ENCODE results near the gene OSBPL3.

Gene OSBPL3

DNA sequence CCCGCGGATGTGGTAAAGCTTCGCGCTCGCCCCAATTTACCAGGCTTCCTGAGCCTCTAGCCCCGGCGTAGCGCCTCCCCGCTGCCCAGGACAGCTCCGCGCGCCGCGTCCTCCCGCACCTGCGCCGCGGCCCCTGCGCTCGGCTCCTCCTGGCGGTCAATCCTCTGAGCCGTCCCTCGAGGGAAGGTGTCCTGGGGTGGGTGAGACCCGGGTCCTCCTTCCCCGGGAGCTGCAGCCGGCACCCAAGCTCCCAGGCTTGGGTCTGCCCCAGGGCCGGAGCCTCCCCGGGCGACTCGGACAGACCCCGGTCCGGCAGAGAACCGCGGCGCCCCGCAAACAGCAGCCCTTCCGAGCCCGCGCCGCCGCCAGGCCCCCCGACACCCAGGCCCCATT, 512 bp downstream of the OSBPL3 start:
- peak; percentile 62 to 67 for DNase-seq (ENCODE audit: low read depth in 2 of 2)

DNA sequence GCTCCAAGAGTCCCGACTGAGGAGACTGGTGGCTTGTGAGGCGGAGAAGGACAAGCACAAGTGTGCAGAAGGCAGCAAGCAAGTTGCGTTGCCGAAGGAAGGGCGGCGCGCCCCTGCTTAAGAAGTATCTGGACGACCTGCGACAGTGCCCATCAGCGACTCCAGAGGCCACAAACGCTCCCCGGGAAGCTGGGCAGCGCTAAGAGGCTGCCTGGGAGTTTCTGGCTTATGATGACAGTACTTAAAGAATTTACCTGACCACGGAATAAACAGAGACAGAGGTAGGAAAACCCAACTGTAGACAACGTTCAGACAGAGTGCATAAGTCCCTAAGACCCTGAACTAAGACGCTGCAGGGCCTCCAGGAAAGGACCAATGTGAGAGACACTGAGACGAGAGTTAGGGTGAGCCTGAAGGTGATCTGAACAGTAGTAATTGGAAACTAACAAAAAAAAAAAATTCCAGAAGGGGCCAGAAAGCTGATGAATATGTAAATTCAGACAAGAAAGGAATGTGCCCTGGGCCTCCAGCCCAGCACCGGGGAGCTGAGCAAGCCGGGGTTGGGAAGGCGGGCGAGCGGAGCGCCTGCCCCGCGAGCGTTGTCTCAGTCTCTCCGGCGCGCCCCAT, 1.0 kb downstream of the OSBPL3 start:
- DNase-seq (ENCODE audit: low read depth in 2 of 2), result no peak

GRCh38 chr7:24975644-24976260, 4.2 kb downstream of the OSBPL3 start:
- DNase-seq (ENCODE audit: low read depth in 2 of 2), result no peak

GRCh38 chr7:24975172-24975571, 4.8 kb downstream of the OSBPL3 start:
- no peak for DNase-seq (ENCODE audit: low read depth in 2 of 2)

GRCh38 chr7:24974026-24974832, 5.7 kb downstream of the OSBPL3 start:
- no peak for DNase-seq (ENCODE audit: low read depth in 2 of 2)

DNA sequence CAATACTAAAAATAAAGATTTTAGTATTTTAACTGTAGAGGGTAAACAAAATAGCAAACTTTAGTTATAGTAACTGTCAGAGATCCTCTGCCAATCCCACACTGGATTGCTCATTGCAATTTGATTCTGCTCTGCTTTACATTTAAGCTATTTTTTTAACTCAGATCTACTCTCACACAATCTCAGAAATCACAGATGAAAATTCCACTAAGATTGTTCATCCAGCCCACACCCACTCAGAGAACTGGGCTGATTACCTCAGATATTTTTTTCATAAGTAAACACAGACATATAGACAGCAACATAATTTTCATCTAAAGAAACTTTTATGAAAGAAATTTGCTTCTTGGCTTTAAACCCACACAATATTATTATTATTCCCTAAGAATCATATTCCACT, 7.0 kb downstream of the OSBPL3 start:
- DNase-seq (ENCODE audit: low read depth in 2 of 2), result no peak

GRCh38 chr7:24972166-24972477, 7.9 kb downstream of the OSBPL3 start:
- no peak for DNase-seq (ENCODE audit: low read depth in 2 of 2)

GRCh38 chr7:24971333-24972165, 8.4 kb downstream of the OSBPL3 start:
- no peak for DNase-seq (ENCODE audit: low read depth in 2 of 2)

DNA sequence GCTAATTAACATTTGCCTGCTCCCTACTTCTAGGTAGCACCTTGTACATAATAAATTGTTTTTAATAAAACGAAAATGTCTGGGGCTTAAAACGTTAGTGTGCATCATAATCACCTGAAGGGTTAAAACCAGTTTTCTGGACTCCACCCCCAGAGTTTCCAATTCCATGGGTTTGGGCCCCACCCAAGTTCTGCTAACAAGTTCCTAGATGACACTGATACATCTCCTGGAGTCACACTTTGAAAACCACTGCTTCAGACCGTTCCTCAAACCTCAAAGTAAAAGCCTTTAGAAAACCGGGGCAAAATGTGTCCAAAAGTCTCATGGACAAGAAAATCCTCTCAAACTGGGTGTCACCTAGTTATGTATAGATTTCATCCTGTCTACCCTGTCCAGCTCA, 9.3 kb downstream of the OSBPL3 start:
- DNase-seq (ENCODE audit: low read depth in 2 of 2), result no peak

GRCh38 chr7:24968165-24968564, 11.8 kb downstream of the OSBPL3 start:
- no peak for DNase-seq (ENCODE audit: low read depth in 2 of 2)

- DNase-seq (ENCODE audit: low read depth in 2 of 2), result no peak
Measured at GRCh38 chr7:24967696-24968095, 12.3 kb downstream of the OSBPL3 start.

GRCh38 chr7:24966802-24967201, 13.2 kb downstream of the OSBPL3 start:
- DNase-seq (ENCODE audit: low read depth in 2 of 2), result no peak

- DNase-seq (ENCODE audit: low read depth in 2 of 2), result no peak
Measured at GRCh38 chr7:24965831-24966708, 13.9 kb downstream of the OSBPL3 start.

DNA sequence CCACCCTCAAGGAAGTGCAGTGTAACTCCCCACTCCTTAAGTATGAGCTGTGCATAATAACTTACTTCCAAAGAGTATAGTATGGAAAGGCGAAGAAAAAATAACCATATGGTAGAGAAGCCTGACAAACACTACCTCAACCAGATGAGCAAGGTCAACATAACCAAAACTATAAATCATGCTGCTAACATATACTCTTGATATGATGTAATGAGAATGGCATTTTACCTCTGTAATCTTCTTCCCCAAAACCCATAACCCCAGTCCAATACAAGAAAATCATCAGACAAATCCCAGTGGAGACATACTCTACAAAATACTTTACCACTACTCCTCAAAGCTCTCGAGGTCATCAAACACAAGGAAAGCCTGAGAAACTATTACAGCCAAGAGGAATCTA, 15.8 kb downstream of the OSBPL3 start:
- no peak for DNase-seq (ENCODE audit: low read depth in 2 of 2)

GRCh38 chr7:24963218-24963617, 16.8 kb downstream of the OSBPL3 start:
- DNase-seq (ENCODE audit: low read depth in 2 of 2), result peak in 1 of 2 donors; percentile 32

- no peak for DNase-seq (ENCODE audit: low read depth in 2 of 2)
Measured at GRCh38 chr7:24962418-24962962, 17.5 kb downstream of the OSBPL3 start.

GRCh38 chr7:24959735-24960485, 20.1 kb downstream of the OSBPL3 start:
- DNase-seq (ENCODE audit: low read depth in 2 of 2), result no peak

DNA sequence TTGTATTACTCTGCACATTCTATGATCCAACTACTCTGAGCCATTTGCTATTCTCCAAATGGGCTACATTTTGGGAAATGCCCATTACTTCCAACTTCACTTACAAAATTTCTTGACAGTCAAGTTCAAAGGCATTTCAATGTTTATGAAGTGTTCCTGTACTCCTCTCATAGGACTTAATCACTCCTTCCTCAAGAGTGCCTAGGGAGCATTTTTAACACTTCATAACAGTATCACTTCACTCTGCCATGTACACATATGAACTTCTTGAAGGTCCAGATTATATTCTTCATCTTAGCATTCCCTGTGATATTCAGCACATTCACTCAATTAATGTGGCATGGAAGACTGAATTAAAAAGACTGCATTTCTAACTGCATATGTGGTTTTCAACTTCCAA, 21.6 kb downstream of the OSBPL3 start:
- no peak for DNase-seq (ENCODE audit: low read depth in 2 of 2)

GRCh38 chr7:24956021-24956420, 24.0 kb downstream of the OSBPL3 start:
- no peak for DNase-seq (ENCODE audit: low read depth in 2 of 2)

- no peak for DNase-seq (ENCODE audit: low read depth in 2 of 2)
Measured at GRCh38 chr7:24955313-24955712, 24.7 kb downstream of the OSBPL3 start.
